Neuronal stem cell (in vitro differentiated cells): ENCODE measurements around the gene HNRNPUL2.

Experiments
- DNase-seq: peaks from one replicate; pipeline ENCODE4 v3.0.0-alpha.2; 2013; ENCODE audit warnings: low spot score
- H2AFZ ChIP-seq: one replicate; pipeline ENCODE4 v1.6.1; 2013; ENCODE audit warnings: mild to moderate bottlenecking, low read length, inconsistent platforms
- H2AK5ac ChIP-seq: 2 replicates; pipeline ENCODE4 v1.6.1; 2013; ENCODE audit warnings: low read depth, mild to moderate bottlenecking, inconsistent platforms, low read length, moderate library complexity, mixed read lengths
- H2BK120ac ChIP-seq: 2 replicates; pipeline ENCODE4 v1.6.1; 2013; ENCODE audit warnings: low read depth, mild to moderate bottlenecking, inconsistent platforms, low read length, moderate library complexity, mixed read lengths
- H2BK12ac ChIP-seq: one replicate; pipeline ENCODE4 v1.6.1; 2013; ENCODE audit warnings: low read length, inconsistent platforms
- H2BK15ac ChIP-seq: 2 replicates; pipeline ENCODE4 v1.6.1; 2013; ENCODE audit warnings: mild to moderate bottlenecking, low read length, inconsistent platforms, mixed read lengths
- H2BK5ac ChIP-seq: one replicate; pipeline ENCODE4 v1.6.1; 2013; ENCODE audit warnings: inconsistent platforms, mild to moderate bottlenecking, low read length, moderate library complexity
- H3K14ac ChIP-seq: one replicate; pipeline ENCODE4 v1.6.1; 2013; ENCODE audit warnings: low read length, inconsistent platforms
- H3K18ac ChIP-seq: 2 replicates; pipeline ENCODE4 v1.6.1; 2013; ENCODE audit warnings: low read length, inconsistent platforms
- H3K23ac ChIP-seq: 2 replicates; pipeline ENCODE4 v1.6.1; 2013; ENCODE audit warnings: low read depth, mild to moderate bottlenecking, mixed read lengths, low read length, inconsistent platforms; ENCODE audit not compliant: poor library complexity
- H3K27ac ChIP-seq: replicated peaks from 3 replicates; pipeline ENCODE4 v1.5.1; 2013; ENCODE audit warnings: low read length, inconsistent platforms
- H3K27me3 ChIP-seq, 3 experiments: 2 replicates each; pipeline ENCODE4 v1.6.1; 2013; ENCODE audit warnings: low read length in 3 of 3, mild to moderate bottlenecking in 2 of 3, inconsistent platforms in 1 of 3, low read depth in 1 of 3, mixed read lengths in 1 of 3, moderate library complexity in 1 of 3; ENCODE audit not compliant: control insufficient read depth in 3 of 3, insufficient read depth in 3 of 3
- H3K36me3 ChIP-seq, 2 donors: replicated peaks in 1 of 2; 2 replicates each; pipeline ENCODE4 v1.6.1; 2013; ENCODE audit warnings: low read length in 2 of 2; ENCODE audit not compliant: control insufficient read depth in 2 of 2, insufficient read depth in 2 of 2
- H3K4ac ChIP-seq: 2 replicates; pipeline ENCODE4 v1.6.1; 2013; ENCODE audit warnings: inconsistent platforms, mild to moderate bottlenecking, low read length, moderate library complexity
- H3K4me1 ChIP-seq, 2 donors: 1 replicate in 1 of 2; 2 replicates in 1 of 2; pipeline ENCODE4 v1.6.1; 2013; ENCODE audit warnings: low read length in 2 of 2, low read depth in 1 of 2; ENCODE audit not compliant: control insufficient read depth in 2 of 2, insufficient read depth in 1 of 2
- H3K4me2 ChIP-seq: one replicate; pipeline ENCODE4 v1.6.1; 2013; ENCODE audit warnings: mild to moderate bottlenecking, low read length, inconsistent platforms; ENCODE audit not compliant: insufficient read depth, poor library complexity, severe bottlenecking
- H3K4me3 ChIP-seq, 2 donors: 2 replicates each; pipeline ENCODE4 v1.5.1; 2013; ENCODE audit warnings: low read length in 2 of 2, mild to moderate bottlenecking in 2 of 2, inconsistent platforms in 1 of 2, moderate library complexity in 1 of 2
- H3K79me1 ChIP-seq: one replicate; pipeline ENCODE4 v1.6.1; 2013; ENCODE audit warnings: low read depth, mild to moderate bottlenecking, inconsistent platforms, low read length, moderate library complexity
- H3K9ac ChIP-seq: one replicate; pipeline ENCODE4 v1.6.1; 2013; ENCODE audit warnings: mild to moderate bottlenecking, low read depth, low read length, inconsistent platforms; ENCODE audit not compliant: poor library complexity
- H3K9me3 ChIP-seq, 2 donors: replicated peaks in 1 of 2; 2 replicates each; pipeline versions ENCODE3 to v1.6.1; 2013; ENCODE audit warnings: low read length in 2 of 2, mild to moderate bottlenecking in 2 of 2, inconsistent platforms in 1 of 2, low read depth in 1 of 2, mixed read lengths in 1 of 2, moderate library complexity in 1 of 2; ENCODE audit not compliant: control insufficient read depth in 2 of 2, insufficient read depth in 1 of 2
- H4K8ac ChIP-seq: one replicate; pipeline ENCODE4 v1.6.1; 2013; ENCODE audit warnings: low read depth, mild to moderate bottlenecking, inconsistent platforms, low read length, moderate library complexity
- H4K91ac ChIP-seq: one replicate; pipeline ENCODE4 v1.6.1; 2013; ENCODE audit warnings: low read length, low read depth, mild to moderate bottlenecking, inconsistent platforms; ENCODE audit not compliant: poor library complexity
- WGBS, 2 donors: extraction: QIAGEN DNeasy Blood & Tissue Kit; methylation state at CpG; one replicate each; pipeline ENCODE4 v1.1.7; 2013; ENCODE audit warnings: missing lambda C conversion rate in 2 of 2, mixed read lengths in 1 of 2; ENCODE audit not compliant: insufficient read length in 2 of 2, insufficient replicate concordance in 1 of 2; ENCODE audit errors: extremely low coverage in 2 of 2; 5-methylcytosine and 5-hydroxymethylcytosine counted together

Gene HNRNPUL2

GRCh38 chr11:62757846-62758788 lies 30.9 kb upstream of the HNRNPUL2 start:
- H3K27ac ChIP-seq: no peak overlapping the region
- H3K4me1 ChIP-seq: peaks cover 7 to 13% of the 10 kb centered on the region in 2 donors
- no peak overlapping the region for H2BK5ac ChIP-seq

GRCh38 chr11:62755086-62755615 lies 27.9 kb upstream of the HNRNPUL2 start:
- H3K4ac ChIP-seq: no peak overlapping the region
- H3K18ac ChIP-seq: no peak overlapping the region
- H3K9ac ChIP-seq: no peak overlapping the region
- H3K27ac ChIP-seq: no peak overlapping the region
- H3K9me3 ChIP-seq: no peaks in the 10 kb centered on the region
- no peak overlapping the region for H2BK5ac ChIP-seq
- peaks cover 4 to 5% of the 10 kb centered on the region in 2 donors for H3K4me1 ChIP-seq
- no peak overlapping the region for H4K8ac ChIP-seq
- H3K23ac ChIP-seq: no peak overlapping the region
- WGBS, 2 donors: no CpG with 5 or more reads among the region's 10 CpGs
- peaks cover 11% of the 10 kb centered on the region for H3K79me1 ChIP-seq
- no peak overlapping the region for H3K14ac ChIP-seq
- no peak overlapping the region for H2AFZ ChIP-seq
- peak overlapping the region; percentile 6 for H2AK5ac ChIP-seq
- no peak for DNase-seq
- H3K4me2 ChIP-seq: no peak overlapping the region
- no peak overlapping the region for H2BK15ac ChIP-seq
- no peaks in the 10 kb centered on the region for H3K27me3 ChIP-seq
- no peak overlapping the region for H2BK120ac ChIP-seq
- no peak overlapping the region for H2BK12ac ChIP-seq
- H3K4me3 ChIP-seq: no peak overlapping the region
- H3K36me3 ChIP-seq: peaks cover 12 to 16% of the 10 kb centered on the region in 2 donors
- no peak overlapping the region for H4K91ac ChIP-seq

More at GRCh38 chr11:62757846-62758788, 30.9 kb upstream of the HNRNPUL2 start:
- Histone ChIP-seq H3K9me3 (no peaks in the 10 kb centered on the region), H3K23ac (no peak overlapping the region), H2AK5ac (no peak overlapping the region), H3K4ac (no peak overlapping the region), H3K14ac (no peak overlapping the region), H3K9ac (no peak overlapping the region), H3K27me3 (no peaks in the 10 kb centered on the region), H2BK12ac (peak overlapping the region; percentile 31), H4K8ac (no peak overlapping the region), H2BK15ac (no peak overlapping the region), H2BK120ac (no peak overlapping the region), H3K4me2 (no peak overlapping the region), H4K91ac (no peak overlapping the region), H3K36me3 (peaks cover 3 to 11% of the 10 kb centered on the region in 2 donors), H3K18ac (no peak overlapping the region), H3K79me1 (peaks cover 1% of the 10 kb centered on the region), H2AFZ (peak overlapping the region; percentile 71), H3K4me3 (no peak overlapping the region)
- DNase-seq: no peak
- WGBS, 2 donors: no CpG with 5 or more reads among the region's 9 CpGs

GRCh38 chr11:62753736-62754603 lies 26.7 kb upstream of the HNRNPUL2 start, which contains the start of gene ZBTB3:
Gene ZBTB3 (minus strand): TSS chr11:62754160. CDS start chr11:62753664, 496 bp downstream.
- H3K27ac ChIP-seq: peak within 1 kb of the TSS; percentile 83
- peak within 1 kb of the TSS; percentile 31 for H2BK5ac ChIP-seq
- no CpG with 5 or more reads among the region's 47 CpGs for WGBS, 2 donors

More at GRCh38 chr11:62753736-62754603, 26.7 kb upstream of the HNRNPUL2 start, which contains the start of gene ZBTB3:
- no peak within 1 kb of the TSS for H4K91ac ChIP-seq
- no peak within 1 kb of the TSS for H4K8ac ChIP-seq
- H3K18ac ChIP-seq: peak within 1 kb of the TSS; percentile 97
- peaks cover 11% of the 10 kb centered on the region for H3K79me1 ChIP-seq
- H2BK120ac ChIP-seq: no peak within 1 kb of the TSS
- H3K9me3 ChIP-seq: no peaks in the 10 kb centered on the region
- H3K4me3 ChIP-seq: peak within 1 kb of the TSS; percentile 76 to 96
- H2AFZ ChIP-seq: peak within 1 kb of the TSS; percentile 92
- H2BK12ac ChIP-seq: no peak within 1 kb of the TSS
- H3K4me1 ChIP-seq: peaks cover 4 to 5% of the 10 kb centered on the region in 2 donors
- H3K9ac ChIP-seq: peak within 1 kb of the TSS; percentile 91
- no peaks in the 10 kb centered on the region for H3K27me3 ChIP-seq
- peak within 1 kb of the TSS; percentile 53 for H2AK5ac ChIP-seq
- no peak within 1 kb of the TSS for H3K4ac ChIP-seq
- H3K36me3 ChIP-seq: peaks cover 12 to 20% of the 10 kb centered on the region in 2 donors
- H3K4me2 ChIP-seq: peak within 1 kb of the TSS; percentile 52
- peak within 1 kb of the TSS; percentile 44 for H3K23ac ChIP-seq
- DNase-seq: peak; percentile 98
- H2BK15ac ChIP-seq: no peak within 1 kb of the TSS
- H3K14ac ChIP-seq: no peak within 1 kb of the TSS
